ENCODE results near the gene CDH4.

CDH4 gene

GRCh38 chr20:61739086-61739831 lies 487.2 kb downstream of the CDH4 start:
- H3K4me1 ChIP-seq (ENCODE audit: control insufficient read depth in 1 of 2, insufficient read depth in 1 of 2, low read depth in 1 of 2, low read length in 1 of 2), result no peaks in the 10 kb centered on the region
- H3K36me3 ChIP-seq, result no peaks in the 10 kb centered on the region
- H3K27me3 ChIP-seq, result no peaks in the 10 kb centered on the region
- H3K27ac ChIP-seq, result no peak overlapping the region
- H3K4me3 ChIP-seq (ENCODE audit: low read depth in 1 of 2, low read length in 1 of 2), result no peak overlapping the region
- H3K9me3 ChIP-seq, result no peaks in the 10 kb centered on the region
- no peak for TF ChIP-seq CTCF (IDR thresholded peaks at IDR 0.05)

GRCh38 chr20:61739832-61740118 lies 487.7 kb downstream of the CDH4 start:
- no peak overlapping the region for H3K27ac ChIP-seq
- no peaks in the 10 kb centered on the region for H3K4me1 ChIP-seq (ENCODE audit: control insufficient read depth in 1 of 2, insufficient read depth in 1 of 2, low read depth in 1 of 2, low read length in 1 of 2)
- H3K36me3 ChIP-seq, result no peaks in the 10 kb centered on the region
- no peaks in the 10 kb centered on the region for H3K9me3 ChIP-seq
- H3K27me3 ChIP-seq, result no peaks in the 10 kb centered on the region
- TF ChIP-seq CTCF (IDR thresholded peaks at IDR 0.05), result no peak
- no peak overlapping the region for H3K4me3 ChIP-seq (ENCODE audit: low read depth in 1 of 2, low read length in 1 of 2)

- no peak overlapping the region for H3K27ac ChIP-seq
- no peaks in the 10 kb centered on the region for H3K4me1 ChIP-seq (ENCODE audit: control insufficient read depth in 1 of 2, insufficient read depth in 1 of 2, low read depth in 1 of 2, low read length in 1 of 2)
- no peak overlapping the region for H3K4me3 ChIP-seq (ENCODE audit: low read depth in 1 of 2, low read length in 1 of 2)
- no peaks in the 10 kb centered on the region for H3K36me3 ChIP-seq
- H3K9me3 ChIP-seq, result no peaks in the 10 kb centered on the region
- TF ChIP-seq CTCF (IDR thresholded peaks at IDR 0.05), result no peak
- no peaks in the 10 kb centered on the region for H3K27me3 ChIP-seq
Observed at GRCh38 chr20:61742097-61742825, 490.2 kb downstream of the CDH4 start.

- no peaks in the 10 kb centered on the region for H3K36me3 ChIP-seq
Observed at GRCh38 chr20:61743606-61744005, 491.5 kb downstream of the CDH4 start.

GRCh38 chr20:61744691-61745396 lies 492.8 kb downstream of the CDH4 start:
- H3K9me3 ChIP-seq, result no peaks in the 10 kb centered on the region
- no peaks in the 10 kb centered on the region for H3K4me1 ChIP-seq (ENCODE audit: control insufficient read depth in 1 of 2, insufficient read depth in 1 of 2, low read depth in 1 of 2, low read length in 1 of 2)
- no peaks in the 10 kb centered on the region for H3K27me3 ChIP-seq
- H3K36me3 ChIP-seq, result no peaks in the 10 kb centered on the region
- TF ChIP-seq CTCF (IDR thresholded peaks at IDR 0.05), result no peak
- no peak overlapping the region for H3K4me3 ChIP-seq (ENCODE audit: low read depth in 1 of 2, low read length in 1 of 2)
- H3K27ac ChIP-seq, result no peak overlapping the region

More at GRCh38 chr20:61743606-61744005, 491.5 kb downstream of the CDH4 start:
- Histone ChIP-seq H3K4me1 (ENCODE audit: control insufficient read depth in 1 of 2, insufficient read depth in 1 of 2, low read depth in 1 of 2, low read length in 1 of 2) (no peaks in the 10 kb centered on the region), H3K27ac (no peak overlapping the region), H3K4me3 (ENCODE audit: low read depth in 1 of 2, low read length in 1 of 2) (no peak overlapping the region), H3K9me3 (no peaks in the 10 kb centered on the region), H3K27me3 (no peaks in the 10 kb centered on the region)
- TF ChIP-seq CTCF (IDR thresholded peaks at IDR 0.05), result no peak
